Ectodermal cell (in vitro differentiated cells): ENCODE results near the gene SPDEF.

Experiments
- H3K27ac ChIP-seq: 2 replicates; pipeline ENCODE4 v1.7.0; 2013; ENCODE audit warnings: mild to moderate bottlenecking, low read depth, low read length; ENCODE audit not compliant: insufficient read depth, poor library complexity, severe bottlenecking
- H3K27me3 ChIP-seq: 2 replicates; pipeline ENCODE4 v1.7.0; 2013; ENCODE audit warnings: mild to moderate bottlenecking, low read length; ENCODE audit not compliant: insufficient read depth, control insufficient read depth, poor library complexity, severe bottlenecking
- H3K36me3 ChIP-seq: one replicate; pipeline ENCODE4 v1.7.0; 2013; ENCODE audit warnings: low read length; ENCODE audit not compliant: control insufficient read depth, insufficient read depth
- H3K4me1 ChIP-seq: one replicate; pipeline ENCODE4 v1.7.0; 2013; ENCODE audit warnings: low read length; ENCODE audit not compliant: control insufficient read depth, insufficient read depth
- H3K4me3 ChIP-seq: 2 replicates; pipeline ENCODE4 v1.7.0; 2013; ENCODE audit warnings: low read depth, low read length, control low read depth; ENCODE audit not compliant: insufficient read depth
- H3K9me3 ChIP-seq: 2 replicates; pipeline ENCODE4 v1.7.0; 2013; ENCODE audit warnings: mild to moderate bottlenecking, low read length, moderate library complexity; ENCODE audit not compliant: control insufficient read depth
- WGBS, 2 experiments: methylation state at CpG; one replicate each; pipeline ENCODE4 v1.1.7; 2013; ENCODE audit warnings: missing lambda C conversion rate in 2 of 2; 5-methylcytosine and 5-hydroxymethylcytosine counted together

SPDEF gene

DNA sequence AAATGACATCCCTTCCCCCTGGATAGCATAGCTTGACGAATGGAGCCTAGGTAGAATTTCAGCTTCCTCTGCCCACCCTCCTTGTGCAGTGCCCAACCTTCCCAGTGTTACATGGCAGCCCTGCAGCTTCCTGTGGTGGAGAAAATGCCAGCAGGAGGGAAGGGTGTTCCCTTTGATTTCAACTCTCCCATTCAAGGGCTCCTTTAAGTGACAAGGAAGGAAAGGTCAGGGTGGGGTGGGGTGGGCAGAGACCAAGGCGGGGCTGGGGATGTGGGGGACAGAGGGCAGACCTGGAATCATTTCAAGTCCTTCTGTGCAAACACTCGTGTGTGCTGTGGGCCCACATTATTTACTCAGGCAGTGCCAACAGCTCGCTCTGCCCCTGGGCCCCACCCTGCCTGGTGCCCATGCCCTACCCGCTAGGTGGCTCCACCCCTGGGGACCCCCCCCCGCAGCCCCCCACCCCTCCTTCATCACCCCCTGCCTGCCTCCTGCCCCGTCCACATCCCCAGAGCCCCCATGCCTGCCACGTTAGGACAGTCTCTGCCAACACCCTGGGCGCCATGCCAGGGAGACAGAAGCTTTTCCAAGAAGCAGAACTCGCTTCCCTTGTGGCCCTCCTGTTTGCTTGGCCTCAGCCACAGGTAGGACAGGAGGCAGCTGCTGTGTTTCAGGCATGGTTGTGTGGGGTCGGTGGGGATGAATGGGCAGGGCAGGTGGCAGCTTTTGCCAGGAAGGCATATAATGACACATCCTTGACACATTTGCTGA, 9.4 kb downstream of the SPDEF start:
- no peaks in the 10 kb centered on the region for H3K9me3 ChIP-seq
- H3K36me3 ChIP-seq: no peaks in the 10 kb centered on the region
- H3K27ac ChIP-seq: no peak overlapping the region
- no peaks in the 10 kb centered on the region for H3K27me3 ChIP-seq
- H3K4me3 ChIP-seq: no peak overlapping the region
- peaks cover 2% of the 10 kb centered on the region for H3K4me1 ChIP-seq
- WGBS, 2 experiments: 85 to 91% methylated on average over 9 to 10 of the region's 11 CpGs

- Histone ChIP-seq H3K4me1 (peaks cover 2% of the 10 kb centered on the region), H3K27me3 (no peaks in the 10 kb centered on the region), H3K4me3 (no peak overlapping the region), H3K27ac (no peak overlapping the region), H3K9me3 (no peaks in the 10 kb centered on the region), H3K36me3 (no peaks in the 10 kb centered on the region)
- 83 to 87% methylated on average over 13 of the region's 13 CpGs for WGBS, 2 experiments
These were observed 11.2 kb downstream of the SPDEF start for GRCh38 chr6:34544776-34545471.

- H3K27me3 ChIP-seq: no peaks in the 10 kb centered on the region
- 95 to 96% methylated on average over 27 of the region's 27 CpGs for WGBS, 2 experiments
- H3K27ac ChIP-seq: no peak overlapping the region
- H3K4me3 ChIP-seq: no peak overlapping the region
- peaks cover 2% of the 10 kb centered on the region for H3K4me1 ChIP-seq
- H3K36me3 ChIP-seq: no peaks in the 10 kb centered on the region
- no peaks in the 10 kb centered on the region for H3K9me3 ChIP-seq
These were observed 12.0 kb downstream of the SPDEF start for GRCh38 chr6:34544052-34544604.

DNA sequence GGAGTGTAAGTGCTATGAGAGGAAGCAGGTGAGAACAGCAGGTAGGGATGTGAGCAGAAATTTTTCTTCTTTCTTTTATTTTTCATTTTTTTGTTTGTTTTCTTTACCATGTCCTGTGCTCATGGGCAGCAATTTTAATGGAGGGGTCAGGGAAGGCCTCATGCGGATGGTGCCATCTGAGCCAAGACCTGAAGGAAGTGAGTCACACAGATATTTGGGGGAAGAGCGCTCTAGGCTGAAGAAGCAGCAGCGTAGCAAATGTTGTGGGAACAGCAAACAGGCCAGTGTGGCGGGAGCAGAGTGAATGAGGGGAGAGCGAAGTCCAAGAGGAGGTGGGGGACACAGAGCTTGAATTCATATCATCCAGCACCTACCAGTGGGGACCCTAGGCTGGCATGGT, 12.7 kb downstream of the SPDEF start:
- Histone ChIP-seq H3K27ac (no peak overlapping the region), H3K36me3 (no peaks in the 10 kb centered on the region), H3K4me1 (peaks cover 2% of the 10 kb centered on the region), H3K9me3 (no peaks in the 10 kb centered on the region), H3K4me3 (no peak overlapping the region), H3K27me3 (no peaks in the 10 kb centered on the region)
- 91 to 96% methylated on average over 5 of the region's 5 CpGs for WGBS, 2 experiments

DNA sequence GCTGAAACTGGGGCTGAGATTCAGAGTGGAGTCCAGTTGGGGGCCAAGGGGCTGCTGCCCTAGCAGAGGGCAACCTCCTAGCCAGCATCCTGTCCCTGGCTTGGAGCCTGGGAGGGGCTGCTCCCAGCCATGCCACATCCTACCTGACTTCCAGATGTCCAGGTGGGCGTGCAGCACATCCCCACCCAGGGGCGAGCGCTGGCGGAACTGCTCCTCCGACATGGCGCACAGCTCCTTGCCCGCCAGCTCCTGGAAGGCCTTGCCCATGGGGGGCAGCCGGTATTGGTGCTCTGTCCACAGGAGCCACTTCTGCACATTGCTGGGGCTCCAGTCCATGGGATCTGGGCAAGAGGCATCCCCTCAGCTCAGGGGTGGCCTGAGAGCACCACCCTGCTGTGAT, 15.3 kb downstream of the SPDEF start:
- Histone ChIP-seq H3K36me3 (no peaks in the 10 kb centered on the region), H3K4me1 (peaks cover 2% of the 10 kb centered on the region), H3K27me3 (no peaks in the 10 kb centered on the region), H3K9me3 (no peaks in the 10 kb centered on the region), H3K27ac (no peak overlapping the region), H3K4me3 (no peak overlapping the region)
- 95% methylated on average over 8 of the region's 8 CpGs for WGBS, 2 experiments

GRCh38 chr6:34540222-34540621, 15.9 kb downstream of the SPDEF start:
- H3K4me3 ChIP-seq: no peak overlapping the region
- no peaks in the 10 kb centered on the region for H3K36me3 ChIP-seq
- peaks cover 2% of the 10 kb centered on the region for H3K4me1 ChIP-seq
- no peaks in the 10 kb centered on the region for H3K27me3 ChIP-seq
- H3K27ac ChIP-seq: no peak overlapping the region
- WGBS, 2 experiments: 90 to 92% methylated on average over 3 to 5 of the region's 5 CpGs
- H3K9me3 ChIP-seq: no peaks in the 10 kb centered on the region

DNA sequence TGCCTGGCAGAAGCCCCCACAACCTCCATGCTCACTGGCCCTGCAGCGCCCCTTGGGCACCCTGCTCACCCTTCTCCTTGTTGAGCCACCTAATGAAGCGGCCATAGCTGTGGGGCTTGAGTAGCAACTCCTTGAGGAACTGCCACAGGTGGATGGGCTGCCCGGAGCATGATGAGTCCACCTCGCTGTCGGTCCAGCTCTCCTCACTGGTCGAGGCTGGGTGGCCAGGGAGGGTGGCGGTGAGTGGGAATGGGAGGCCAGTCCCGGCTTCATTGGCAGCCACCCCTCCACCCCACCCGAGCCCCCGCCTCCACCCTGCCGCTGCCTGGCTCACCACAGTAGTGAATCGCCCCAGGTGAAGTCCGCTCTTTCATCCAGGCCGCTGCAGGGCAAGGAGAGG, 16.9 kb downstream of the SPDEF start:
- no peaks in the 10 kb centered on the region for H3K4me1 ChIP-seq
- no peak overlapping the region for H3K4me3 ChIP-seq
- WGBS, 2 experiments: 87% methylated on average over 14 of the region's 14 CpGs
- no peaks in the 10 kb centered on the region for H3K9me3 ChIP-seq
- H3K27ac ChIP-seq: no peak overlapping the region
- H3K27me3 ChIP-seq: no peaks in the 10 kb centered on the region
- H3K36me3 ChIP-seq: no peaks in the 10 kb centered on the region

- WGBS, 2 experiments: 90 to 97% methylated on average over 6 of the region's 6 CpGs
These were observed 17.5 kb downstream of the SPDEF start for GRCh38 chr6:34538581-34538980.

DNA sequence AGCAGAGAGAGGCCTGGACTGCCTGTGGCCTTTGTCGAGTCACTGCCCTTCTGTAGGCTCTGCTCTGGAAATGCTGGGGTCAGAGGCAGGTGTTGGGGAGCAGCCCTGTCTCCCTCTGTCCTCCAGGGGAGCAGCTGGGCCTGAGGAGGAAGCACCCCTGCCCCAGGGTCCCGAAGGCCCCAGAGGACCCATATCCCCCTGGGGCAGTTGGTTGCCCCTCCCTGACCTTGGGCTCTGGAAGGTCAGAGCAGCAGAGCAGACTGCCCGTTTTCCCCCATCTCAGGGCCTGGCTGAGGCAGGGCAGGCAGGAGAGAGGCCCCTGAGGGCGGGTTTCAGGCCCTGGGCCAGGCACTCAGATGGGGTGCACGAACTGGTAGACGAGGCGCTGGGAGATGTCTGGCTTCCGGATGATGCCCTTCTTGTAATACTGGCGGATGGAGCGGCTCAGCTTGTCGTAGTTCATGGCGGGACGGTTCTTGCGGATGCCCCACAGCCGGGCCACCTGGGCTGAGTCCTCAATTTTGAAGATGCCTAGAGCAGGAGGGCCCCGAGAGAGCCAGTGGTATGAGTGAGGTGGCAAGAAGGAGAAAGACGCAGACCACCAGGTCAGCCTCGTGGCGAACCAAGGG, 18.1 kb downstream of the SPDEF start:
- Histone ChIP-seq H3K4me1 (no peaks in the 10 kb centered on the region), H3K4me3 (no peak overlapping the region), H3K27me3 (no peaks in the 10 kb centered on the region), H3K9me3 (no peaks in the 10 kb centered on the region), H3K27ac (no peak overlapping the region), H3K36me3 (no peaks in the 10 kb centered on the region)
- WGBS, 2 experiments: 93% methylated on average over 19 of the region's 19 CpGs

More at GRCh38 chr6:34538581-34538980, 17.5 kb downstream of the SPDEF start:
- Histone ChIP-seq H3K4me3 (no peak overlapping the region), H3K4me1 (no peaks in the 10 kb centered on the region), H3K36me3 (no peaks in the 10 kb centered on the region), H3K9me3 (no peaks in the 10 kb centered on the region), H3K27me3 (no peaks in the 10 kb centered on the region), H3K27ac (no peak overlapping the region)
